Measurements from ENCODE around the gene ENOX2. TPM values are rescaled to one million over a fixed set of nuclear protein-coding genes. Genes with fewer than 3 reads are reported as not detected.

Gene ENOX2
- total RNA-seq, 1 experiment from 2014 or later, result 6.0 TPM

DNA sequence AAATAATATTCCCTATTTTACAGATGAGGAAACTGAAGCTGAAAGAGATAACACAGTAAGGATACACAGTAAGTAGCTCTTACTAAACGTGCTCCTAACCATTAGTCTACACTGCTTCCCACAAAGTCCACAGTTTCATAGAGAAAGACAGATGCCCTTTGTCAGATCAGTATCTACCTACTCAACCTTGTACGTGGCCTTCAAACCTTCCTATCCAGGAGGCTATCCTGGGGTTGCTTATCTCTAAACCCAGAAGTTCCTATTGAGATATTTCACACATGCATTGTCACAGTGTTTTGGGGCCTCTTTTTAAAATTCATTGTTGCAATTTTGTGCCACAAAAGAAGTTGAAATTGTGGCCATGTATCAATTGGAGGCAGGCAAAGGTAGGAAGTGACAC lies 208.0 kb downstream of the ENOX2 start:
- no peak for DNase-seq
- Histone ChIP-seq H3K79me2 (ENCODE audit: low read length) (no peaks in the 10 kb centered on the region), H3K36me3 (ENCODE audit: insufficient read depth, low read length) (no peaks in the 10 kb centered on the region), H3K9me3 (ENCODE audit: low read length) (no peaks in the 10 kb centered on the region), H3K27ac (ENCODE audit: low read length) (no peak overlapping the region), H3K4me3 (ENCODE audit: low read length) (no peak overlapping the region), H3K4me1 (ENCODE audit: low read length) (peaks cover 12% of the 10 kb centered on the region), H3K9me2 (replicated peaks; ENCODE audit: insufficient read depth, low read length) (no peaks in the 10 kb centered on the region), H3K27me3 (ENCODE audit: low read length) (no peaks in the 10 kb centered on the region), H3K9ac (ENCODE audit: low read length) (no peak overlapping the region), H4K20me1 (ENCODE audit: insufficient read depth, low read depth, low read length) (no peaks in the 10 kb centered on the region), H2AFZ (ENCODE audit: low read length) (no peak overlapping the region), H3K4me2 (ENCODE audit: low read depth, low read length, poor library complexity, severe bottlenecking) (no peak overlapping the region)

DNA sequence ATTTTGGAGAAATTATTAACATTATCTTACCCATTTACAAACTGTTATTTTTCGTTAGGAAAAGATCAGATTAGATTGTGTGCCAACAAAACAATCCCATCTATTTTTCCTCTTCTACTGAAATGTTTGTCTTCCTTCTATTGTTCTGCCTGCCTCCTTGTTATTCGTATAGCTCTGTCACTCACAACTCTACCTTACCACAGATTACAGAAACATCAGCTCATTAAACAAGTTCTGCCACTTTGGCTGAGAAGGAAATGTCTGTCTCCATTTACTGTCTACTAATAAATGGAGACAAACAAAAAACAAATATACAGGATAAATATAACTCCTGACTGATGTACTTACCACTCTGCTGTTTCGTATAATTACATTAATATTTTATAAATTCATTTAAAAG lies 211.4 kb downstream of the ENOX2 start:
- H4K20me1 ChIP-seq (ENCODE audit: insufficient read depth, low read depth, low read length), result no peaks in the 10 kb centered on the region
- no peak overlapping the region for H3K9ac ChIP-seq (ENCODE audit: low read length)
- H3K9me2 ChIP-seq (replicated peaks; ENCODE audit: insufficient read depth, low read length), result no peaks in the 10 kb centered on the region
- no peaks in the 10 kb centered on the region for H3K9me3 ChIP-seq (ENCODE audit: low read length)
- no peaks in the 10 kb centered on the region for H3K79me2 ChIP-seq (ENCODE audit: low read length)
- no peaks in the 10 kb centered on the region for H3K36me3 ChIP-seq (ENCODE audit: insufficient read depth, low read length)
- DNase-seq, result no peak
- H3K4me3 ChIP-seq (ENCODE audit: low read length), result no peak overlapping the region
- peaks cover 10% of the 10 kb centered on the region for H3K4me1 ChIP-seq (ENCODE audit: low read length)
- H2AFZ ChIP-seq (ENCODE audit: low read length), result no peak overlapping the region
- H3K4me2 ChIP-seq (ENCODE audit: low read depth, low read length, poor library complexity, severe bottlenecking), result no peak overlapping the region
- H3K27ac ChIP-seq (ENCODE audit: low read length), result no peak overlapping the region
- no peaks in the 10 kb centered on the region for H3K27me3 ChIP-seq (ENCODE audit: low read length)

DNA sequence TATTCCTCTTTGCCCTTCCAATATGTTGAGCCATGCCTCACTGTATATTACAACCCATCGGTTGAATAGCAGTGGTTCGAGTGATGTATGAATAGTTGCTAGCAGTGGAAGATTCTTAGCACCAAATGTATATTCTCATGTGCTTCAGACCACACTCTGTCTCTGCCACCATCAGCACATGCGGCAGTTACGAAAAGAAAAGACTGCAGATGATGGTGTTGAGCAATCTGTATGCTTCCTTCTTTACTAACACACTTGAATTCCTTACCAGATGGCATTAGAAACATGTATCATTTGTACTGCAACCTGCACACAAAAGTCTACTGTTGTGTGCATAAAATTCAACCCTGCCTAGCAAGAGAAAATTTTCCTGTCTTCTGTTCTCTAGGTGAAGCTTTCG lies 214.6 kb downstream of the ENOX2 start:
- H3K27ac ChIP-seq (ENCODE audit: low read length), result no peak overlapping the region

DNA sequence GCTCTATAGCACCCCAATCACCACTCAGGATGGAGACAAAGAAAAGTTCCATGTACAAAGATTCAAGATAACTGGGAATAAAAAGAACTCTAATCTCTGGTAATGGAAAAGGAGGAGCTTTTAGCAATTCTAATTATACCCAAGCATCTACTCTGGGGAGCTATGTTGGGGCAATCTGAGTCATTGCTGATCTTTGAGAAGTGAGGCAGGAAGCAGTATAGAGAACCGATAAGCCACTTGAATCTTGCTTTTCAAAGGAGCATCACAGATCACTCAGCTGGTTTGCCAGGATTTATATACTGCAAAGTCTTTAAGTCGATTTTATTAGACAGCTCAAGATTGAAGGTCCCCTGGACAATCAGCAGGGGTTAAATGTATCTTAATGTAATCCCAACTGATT lies 220.0 kb downstream of the ENOX2 start:
- no peaks in the 10 kb centered on the region for H3K4me1 ChIP-seq (ENCODE audit: low read length)

More for the DNA sequence above, 214.6 kb downstream of the ENOX2 start:
- H3K4me2 ChIP-seq (ENCODE audit: low read depth, low read length, poor library complexity, severe bottlenecking), result no peak overlapping the region
- DNase-seq, result no peak
- no peaks in the 10 kb centered on the region for H3K9me2 ChIP-seq (replicated peaks; ENCODE audit: insufficient read depth, low read length)
- H3K4me3 ChIP-seq (ENCODE audit: low read length), result no peak overlapping the region
- no peak overlapping the region for H3K9ac ChIP-seq (ENCODE audit: low read length)
- H3K9me3 ChIP-seq (ENCODE audit: low read length), result no peaks in the 10 kb centered on the region
- no peaks in the 10 kb centered on the region for H3K27me3 ChIP-seq (ENCODE audit: low read length)
- H3K79me2 ChIP-seq (ENCODE audit: low read length), result no peaks in the 10 kb centered on the region
- H2AFZ ChIP-seq (ENCODE audit: low read length), result no peak overlapping the region
- H4K20me1 ChIP-seq (ENCODE audit: insufficient read depth, low read depth, low read length), result no peaks in the 10 kb centered on the region
- no peaks in the 10 kb centered on the region for H3K36me3 ChIP-seq (ENCODE audit: insufficient read depth, low read length)
- H3K4me1 ChIP-seq (ENCODE audit: low read length), result no peaks in the 10 kb centered on the region

DNA sequence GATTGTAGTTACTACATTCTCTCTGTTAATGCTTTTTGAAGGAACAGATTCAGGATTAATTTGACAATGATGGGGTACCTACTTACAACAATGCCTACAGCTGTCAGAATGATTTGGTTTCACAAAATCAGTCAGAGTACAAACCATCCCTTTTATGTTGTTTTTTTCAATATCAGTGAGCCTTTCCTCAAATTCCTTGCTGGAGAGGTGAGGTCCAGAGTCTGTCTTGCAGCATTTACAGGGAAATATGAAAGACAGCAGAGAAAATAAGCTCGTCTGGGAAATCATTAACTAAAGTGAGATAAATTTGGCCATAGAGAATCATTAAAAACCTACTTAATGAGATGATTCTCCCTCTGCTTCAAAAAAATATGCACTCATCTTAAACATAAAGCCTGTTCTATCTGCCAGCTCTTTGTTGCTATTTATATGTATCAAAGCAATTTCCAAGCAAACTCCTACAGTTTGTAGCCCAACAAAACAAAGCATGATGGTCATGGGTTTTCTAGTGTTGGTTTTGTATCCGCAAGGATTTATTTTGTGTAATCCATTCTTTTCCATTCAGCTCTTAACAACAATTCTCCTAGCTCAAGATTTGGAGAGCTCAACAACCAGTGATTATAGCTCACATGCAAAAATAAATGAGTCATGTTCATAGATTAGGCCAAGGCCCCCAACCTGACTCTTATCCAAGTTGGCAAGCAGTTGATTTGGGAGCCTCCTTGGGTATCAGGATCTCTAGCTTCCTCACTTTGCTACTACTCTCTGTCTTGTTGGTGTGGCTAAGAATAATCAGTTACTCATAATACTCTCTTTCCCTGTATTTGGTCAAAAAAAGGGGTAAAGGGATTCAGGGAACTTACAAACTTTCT lies 222.6 kb downstream of the ENOX2 start:
- Histone ChIP-seq H3K79me2 (ENCODE audit: low read length) (no peaks in the 10 kb centered on the region), H3K9ac (ENCODE audit: low read length) (no peak overlapping the region), H2AFZ (ENCODE audit: low read length) (no peak overlapping the region), H3K36me3 (ENCODE audit: insufficient read depth, low read length) (no peaks in the 10 kb centered on the region), H3K27ac (ENCODE audit: low read length) (no peak overlapping the region), H3K4me1 (ENCODE audit: low read length) (no peaks in the 10 kb centered on the region), H3K4me3 (ENCODE audit: low read length) (no peak overlapping the region), H3K4me2 (ENCODE audit: low read depth, low read length, poor library complexity, severe bottlenecking) (no peak overlapping the region), H4K20me1 (ENCODE audit: insufficient read depth, low read depth, low read length) (no peaks in the 10 kb centered on the region), H3K9me2 (replicated peaks; ENCODE audit: insufficient read depth, low read length) (no peaks in the 10 kb centered on the region), H3K27me3 (ENCODE audit: low read length) (no peaks in the 10 kb centered on the region), H3K9me3 (ENCODE audit: low read length) (no peaks in the 10 kb centered on the region)
- no peak for DNase-seq

More for the DNA sequence above, 220.0 kb downstream of the ENOX2 start:
- Histone ChIP-seq H2AFZ (ENCODE audit: low read length) (no peak overlapping the region), H3K79me2 (ENCODE audit: low read length) (no peaks in the 10 kb centered on the region), H3K9me2 (replicated peaks; ENCODE audit: insufficient read depth, low read length) (no peaks in the 10 kb centered on the region), H4K20me1 (ENCODE audit: insufficient read depth, low read depth, low read length) (no peaks in the 10 kb centered on the region), H3K27ac (ENCODE audit: low read length) (no peak overlapping the region), H3K9ac (ENCODE audit: low read length) (no peak overlapping the region), H3K27me3 (ENCODE audit: low read length) (no peaks in the 10 kb centered on the region), H3K36me3 (ENCODE audit: insufficient read depth, low read length) (no peaks in the 10 kb centered on the region), H3K4me2 (ENCODE audit: low read depth, low read length, poor library complexity, severe bottlenecking) (no peak overlapping the region), H3K4me3 (ENCODE audit: low read length) (no peak overlapping the region), H3K9me3 (ENCODE audit: low read length) (no peaks in the 10 kb centered on the region)
- DNase-seq, result no peak

DNA sequence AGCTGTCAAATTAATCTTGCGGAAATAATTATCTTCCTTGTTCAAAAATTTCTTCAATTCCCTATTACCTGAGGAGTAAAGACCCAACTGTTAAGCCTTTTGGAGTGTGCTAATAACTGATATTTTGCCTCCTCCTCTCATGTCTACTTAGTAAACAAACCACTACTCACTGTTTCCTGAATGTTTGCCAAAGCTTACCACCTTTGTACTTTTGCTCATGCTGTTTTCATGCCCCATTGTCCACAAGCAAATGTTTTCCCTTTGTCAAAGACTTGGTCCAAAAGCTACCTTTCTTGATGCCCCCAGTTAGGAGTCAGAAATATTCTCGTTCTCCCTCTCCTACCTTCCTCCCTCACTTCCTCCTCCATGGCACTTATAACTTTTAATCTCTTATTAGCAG lies 226.1 kb downstream of the ENOX2 start:
- no peaks in the 10 kb centered on the region for H3K79me2 ChIP-seq (ENCODE audit: low read length)
- DNase-seq, result no peak
- H3K4me1 ChIP-seq (ENCODE audit: low read length), result no peaks in the 10 kb centered on the region
- no peak overlapping the region for H3K4me2 ChIP-seq (ENCODE audit: low read depth, low read length, poor library complexity, severe bottlenecking)
- no peak overlapping the region for H3K27ac ChIP-seq (ENCODE audit: low read length)
- no peaks in the 10 kb centered on the region for H4K20me1 ChIP-seq (ENCODE audit: insufficient read depth, low read depth, low read length)
- H3K27me3 ChIP-seq (ENCODE audit: low read length), result no peaks in the 10 kb centered on the region
- no peaks in the 10 kb centered on the region for H3K9me3 ChIP-seq (ENCODE audit: low read length)
- H3K9ac ChIP-seq (ENCODE audit: low read length), result no peak overlapping the region
- H3K4me3 ChIP-seq (ENCODE audit: low read length), result no peak overlapping the region
- H3K36me3 ChIP-seq (ENCODE audit: insufficient read depth, low read length), result no peaks in the 10 kb centered on the region
- no peaks in the 10 kb centered on the region for H3K9me2 ChIP-seq (replicated peaks; ENCODE audit: insufficient read depth, low read length)
- no peak overlapping the region for H2AFZ ChIP-seq (ENCODE audit: low read length)

DNA sequence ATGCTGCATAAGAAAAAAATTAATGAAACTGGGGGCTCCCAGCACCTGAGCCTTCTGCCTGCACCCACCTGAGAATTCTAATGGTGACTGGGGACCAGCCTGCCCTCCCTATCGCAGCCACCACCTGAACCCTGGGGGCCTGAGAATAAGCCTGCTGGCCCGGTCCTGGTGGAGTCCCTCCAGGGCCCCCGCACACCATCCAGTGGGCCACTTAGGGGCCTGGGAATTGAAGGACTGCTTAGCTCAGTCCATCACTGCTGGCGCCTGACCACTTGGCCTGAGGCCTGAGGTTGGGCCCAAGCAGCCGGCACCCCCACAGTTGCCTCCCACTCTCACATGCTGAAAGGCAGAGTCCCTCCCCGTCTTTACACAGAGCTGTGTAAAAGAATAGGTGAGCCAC lies 230.8 kb downstream of the ENOX2 start:
- no peaks in the 10 kb centered on the region for H3K27me3 ChIP-seq (ENCODE audit: low read length)
- DNase-seq, result no peak

DNA sequence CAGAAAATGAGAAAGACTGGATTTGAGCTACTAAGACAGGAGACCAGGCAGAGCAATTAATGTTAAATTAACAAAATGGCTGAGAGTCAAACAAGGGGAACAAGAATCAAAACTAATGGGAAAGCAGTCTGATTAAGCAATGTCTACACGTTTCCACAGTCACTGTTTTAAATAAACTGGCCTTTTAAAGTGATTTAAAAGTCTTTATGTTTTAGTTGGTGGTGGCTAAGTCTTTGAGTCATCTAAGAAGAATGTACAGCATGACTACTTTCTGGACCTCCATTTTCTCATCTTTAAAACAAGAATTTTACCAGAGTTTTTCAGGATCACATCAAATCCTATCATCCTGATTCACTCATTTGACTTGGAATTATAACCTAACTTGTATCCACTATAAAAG lies 233.8 kb downstream of the ENOX2 start:
- Histone ChIP-seq H3K79me2 (ENCODE audit: low read length) (no peaks in the 10 kb centered on the region), H3K4me1 (ENCODE audit: low read length) (no peaks in the 10 kb centered on the region), H3K36me3 (ENCODE audit: insufficient read depth, low read length) (no peaks in the 10 kb centered on the region), H3K27ac (ENCODE audit: low read length) (no peak overlapping the region), H2AFZ (ENCODE audit: low read length) (no peak overlapping the region), H3K4me2 (ENCODE audit: low read depth, low read length, poor library complexity, severe bottlenecking) (no peak overlapping the region), H3K27me3 (ENCODE audit: low read length) (no peaks in the 10 kb centered on the region), H4K20me1 (ENCODE audit: insufficient read depth, low read depth, low read length) (no peaks in the 10 kb centered on the region), H3K9ac (ENCODE audit: low read length) (no peak overlapping the region), H3K9me2 (replicated peaks; ENCODE audit: insufficient read depth, low read length) (no peaks in the 10 kb centered on the region), H3K4me3 (ENCODE audit: low read length) (no peak overlapping the region), H3K9me3 (ENCODE audit: low read length) (no peaks in the 10 kb centered on the region)
- no peak for DNase-seq

More for the DNA sequence above, 230.8 kb downstream of the ENOX2 start:
- H3K4me2 ChIP-seq (ENCODE audit: low read depth, low read length, poor library complexity, severe bottlenecking), result no peak overlapping the region
- H2AFZ ChIP-seq (ENCODE audit: low read length), result no peak overlapping the region
- no peaks in the 10 kb centered on the region for H3K9me2 ChIP-seq (replicated peaks; ENCODE audit: insufficient read depth, low read length)
- H3K9me3 ChIP-seq (ENCODE audit: low read length), result no peaks in the 10 kb centered on the region
- H3K4me1 ChIP-seq (ENCODE audit: low read length), result no peaks in the 10 kb centered on the region
- H3K36me3 ChIP-seq (ENCODE audit: insufficient read depth, low read length), result no peaks in the 10 kb centered on the region
- H3K27ac ChIP-seq (ENCODE audit: low read length), result no peak overlapping the region
- no peak overlapping the region for H3K4me3 ChIP-seq (ENCODE audit: low read length)
- H3K79me2 ChIP-seq (ENCODE audit: low read length), result no peaks in the 10 kb centered on the region
- no peak overlapping the region for H3K9ac ChIP-seq (ENCODE audit: low read length)
- H4K20me1 ChIP-seq (ENCODE audit: insufficient read depth, low read depth, low read length), result no peaks in the 10 kb centered on the region

Measured in Karpas-422 (cell line).